IPS-20b (cell line): ENCODE measurements around the gene PTPRK.

Experiments used
- H3K27ac ChIP-seq: one replicate; pipeline ENCODE4 v1.5.1; 2013; ENCODE audit warnings: low read length
- H3K27me3 ChIP-seq: 2 replicates; pipeline ENCODE4 v1.6.1; 2013; ENCODE audit warnings: mild to moderate bottlenecking, low read length, inconsistent platforms; ENCODE audit not compliant: insufficient read depth
- H3K36me3 ChIP-seq: 2 replicates; pipeline ENCODE4 v1.6.1; 2013; ENCODE audit warnings: low read depth, mild to moderate bottlenecking, inconsistent platforms, low read length, moderate library complexity; ENCODE audit not compliant: insufficient read depth
- H3K4me1 ChIP-seq: 2 replicates; pipeline ENCODE4 v1.6.1; 2013; ENCODE audit warnings: mild to moderate bottlenecking, control low read depth, inconsistent platforms, low read length, moderate library complexity; ENCODE audit not compliant: insufficient read depth
- H3K4me3 ChIP-seq: 2 replicates; pipeline ENCODE4 v1.5.1; 2013; ENCODE audit warnings: mild to moderate bottlenecking, low read length, inconsistent platforms
- H3K9ac ChIP-seq: 2 replicates; pipeline ENCODE4 v1.6.1; 2013; ENCODE audit warnings: low read depth, mild to moderate bottlenecking, inconsistent platforms, low read length, moderate library complexity
- H3K9me3 ChIP-seq: 2 replicates; pipeline ENCODE4 v1.6.1; 2013; ENCODE audit warnings: mild to moderate bottlenecking, low read depth, low read length, inconsistent platforms; ENCODE audit not compliant: insufficient read depth

Gene PTPRK

DNA sequence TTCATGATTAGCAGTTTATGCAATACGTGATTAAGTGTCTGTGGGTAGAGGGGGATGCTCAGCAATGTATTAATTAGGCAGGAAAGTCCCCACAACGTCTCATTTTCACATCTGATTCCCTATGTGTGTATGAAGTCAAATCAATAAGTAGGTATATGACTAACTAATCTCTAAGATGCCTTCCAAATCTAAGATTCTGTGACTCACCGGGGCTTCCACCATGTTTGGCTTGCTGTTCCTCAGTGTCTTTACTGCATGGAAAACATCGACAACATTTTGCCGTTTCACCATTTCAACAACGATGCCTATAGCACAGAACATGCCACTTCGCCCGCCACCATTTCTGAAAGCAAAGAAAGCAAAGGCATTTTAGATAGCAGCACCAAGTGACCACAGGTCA, 547.6 kb downstream of the PTPRK start:
- Histone ChIP-seq H3K4me1 (no peaks in the 10 kb centered on the region), H3K9me3 (no peaks in the 10 kb centered on the region), H3K27ac (no peak overlapping the region), H3K9ac (no peak overlapping the region), H3K27me3 (no peaks in the 10 kb centered on the region), H3K4me3 (no peak overlapping the region), H3K36me3 (peaks cover 46% of the 10 kb centered on the region)

DNA sequence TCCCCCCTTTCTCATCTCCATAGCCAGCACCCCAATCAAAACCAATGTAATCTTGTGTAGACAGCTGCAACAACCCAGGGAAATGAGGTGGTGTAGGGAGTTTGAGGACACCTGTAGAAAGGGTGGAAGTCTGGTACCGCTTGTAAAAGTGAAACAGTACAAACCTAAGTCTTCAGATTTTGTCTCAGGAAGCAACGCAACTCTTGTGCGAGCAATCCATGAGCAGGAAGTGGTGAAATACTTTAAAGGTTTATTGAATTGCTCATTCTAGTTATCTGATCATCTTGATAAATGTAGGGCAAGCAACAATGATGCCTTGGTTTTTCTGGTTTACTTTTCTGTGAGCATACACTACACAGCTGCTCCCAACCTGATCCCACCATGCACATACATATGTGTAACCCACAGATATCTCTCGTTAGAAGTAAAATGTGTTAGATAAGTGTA, 548.4 kb downstream of the PTPRK start:
- Histone ChIP-seq H3K4me1 (no peaks in the 10 kb centered on the region), H3K9ac (no peak overlapping the region), H3K36me3 (peaks cover 45% of the 10 kb centered on the region), H3K27ac (no peak overlapping the region), H3K9me3 (no peaks in the 10 kb centered on the region), H3K27me3 (no peaks in the 10 kb centered on the region), H3K4me3 (no peak overlapping the region)

DNA sequence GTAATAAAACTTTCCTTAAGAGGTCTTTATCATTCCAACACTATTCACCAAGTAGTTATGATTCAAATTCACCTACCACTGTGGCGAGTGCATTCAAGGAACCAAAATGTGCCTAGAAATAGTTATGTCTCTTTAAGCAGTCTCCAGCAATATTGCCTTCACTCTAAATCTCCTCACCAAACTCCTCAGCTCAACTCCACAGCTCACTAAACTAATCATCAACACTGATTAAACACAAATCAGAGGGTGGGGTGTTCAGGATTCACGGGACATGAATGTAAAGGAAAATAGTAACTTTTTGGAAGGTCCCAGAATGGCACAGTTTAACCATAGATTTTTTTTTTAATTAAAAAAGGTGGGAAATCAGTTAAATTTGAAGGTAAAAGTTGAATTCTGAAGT, 549.0 kb downstream of the PTPRK start:
- Histone ChIP-seq H3K9ac (no peak overlapping the region), H3K27ac (no peak overlapping the region), H3K36me3 (peaks cover 39% of the 10 kb centered on the region)

DNA sequence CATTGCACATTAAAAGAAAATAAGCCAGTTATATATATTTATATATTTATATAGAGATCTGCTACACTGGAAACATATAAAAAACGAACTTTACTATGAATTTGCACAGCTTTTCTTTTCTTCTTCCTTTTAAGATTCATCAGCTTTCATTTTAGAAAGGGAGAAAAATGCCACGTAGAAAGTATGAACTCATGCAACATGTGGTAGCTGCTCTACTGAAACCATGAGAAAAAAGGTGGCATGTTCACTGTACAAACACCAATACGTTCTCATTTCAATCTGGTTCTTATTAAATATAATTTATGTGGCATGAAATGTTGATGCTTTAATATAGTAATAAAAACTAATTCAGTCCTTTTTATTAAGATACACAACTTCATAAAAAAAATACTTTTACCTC, 550.7 kb downstream of the PTPRK start:
- H3K27me3 ChIP-seq: no peaks in the 10 kb centered on the region
- no peak overlapping the region for H3K4me3 ChIP-seq
- no peaks in the 10 kb centered on the region for H3K4me1 ChIP-seq
- H3K9ac ChIP-seq: no peak overlapping the region
- H3K9me3 ChIP-seq: no peaks in the 10 kb centered on the region
- peaks cover 32% of the 10 kb centered on the region for H3K36me3 ChIP-seq
- H3K27ac ChIP-seq: no peak overlapping the region

More for the DNA sequence above, 549.0 kb downstream of the PTPRK start:
- Histone ChIP-seq H3K27me3 (no peaks in the 10 kb centered on the region), H3K4me1 (no peaks in the 10 kb centered on the region), H3K9me3 (no peaks in the 10 kb centered on the region), H3K4me3 (no peak overlapping the region)

DNA sequence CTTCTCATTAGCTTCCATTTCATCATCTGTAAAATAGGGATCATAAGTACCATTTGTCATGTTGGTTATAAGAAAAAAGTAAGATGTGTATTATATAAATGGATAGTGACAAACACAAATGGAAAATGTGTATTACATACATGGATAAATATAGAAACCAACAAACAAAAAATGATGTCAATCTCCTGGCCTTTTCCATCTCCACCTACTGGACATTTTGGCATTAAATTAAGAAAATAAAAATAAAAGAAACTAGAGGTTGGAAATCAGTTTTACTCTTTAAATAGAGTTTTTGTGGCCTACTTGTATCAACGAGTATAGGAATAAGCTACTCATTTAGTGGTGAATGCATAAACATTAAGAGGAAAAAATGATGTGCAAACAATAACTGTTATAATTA, 552.0 kb downstream of the PTPRK start:
- Histone ChIP-seq H3K27ac (no peak overlapping the region), H3K4me1 (no peaks in the 10 kb centered on the region), H3K36me3 (peaks cover 32% of the 10 kb centered on the region), H3K9me3 (no peaks in the 10 kb centered on the region), H3K9ac (no peak overlapping the region), H3K4me3 (no peak overlapping the region), H3K27me3 (no peaks in the 10 kb centered on the region)

DNA sequence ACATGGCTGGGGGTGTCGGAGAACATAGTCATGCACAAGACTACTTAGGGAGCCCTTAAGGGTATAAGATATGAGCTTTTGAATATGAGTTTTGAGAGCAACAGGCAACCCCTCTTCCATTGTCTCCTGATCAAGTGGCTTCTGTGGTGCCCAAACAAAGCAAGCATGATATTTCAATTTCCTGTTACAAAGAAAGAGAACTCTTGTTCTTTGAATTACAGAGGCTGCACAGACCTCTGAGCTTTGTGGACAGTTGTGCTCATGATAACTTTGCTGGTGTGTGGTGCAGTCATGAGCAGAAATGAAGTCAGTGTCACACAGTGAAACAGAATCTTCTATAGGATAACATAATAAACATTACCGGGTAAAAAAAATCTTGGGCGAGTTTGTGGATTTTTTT, 552.7 kb downstream of the PTPRK start:
- Histone ChIP-seq H3K36me3 (peaks cover 27% of the 10 kb centered on the region), H3K27ac (no peak overlapping the region), H3K27me3 (no peaks in the 10 kb centered on the region), H3K9ac (no peak overlapping the region), H3K4me1 (no peaks in the 10 kb centered on the region), H3K4me3 (no peak overlapping the region), H3K9me3 (no peaks in the 10 kb centered on the region)

DNA sequence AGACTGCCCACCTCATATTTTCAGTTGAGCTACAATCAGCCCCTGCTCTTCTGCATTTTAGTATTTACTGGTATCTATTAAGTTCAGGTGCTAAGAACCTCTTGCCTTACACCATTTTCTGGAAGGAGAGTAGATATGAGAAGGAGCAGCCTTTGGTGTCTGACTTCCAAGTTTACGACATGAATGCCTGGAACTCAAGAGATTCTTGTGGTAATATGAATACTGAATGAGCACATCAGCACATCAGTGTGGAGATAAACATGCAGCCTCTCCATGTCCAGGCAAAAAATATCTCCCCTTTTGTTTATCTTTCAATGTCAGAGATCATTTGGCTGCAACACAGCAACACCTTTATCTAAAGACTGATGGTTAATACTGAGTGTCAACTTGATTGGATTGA, 553.8 kb downstream of the PTPRK start:
- Histone ChIP-seq H3K4me3 (no peak overlapping the region), H3K9ac (no peak overlapping the region), H3K27ac (no peak overlapping the region), H3K4me1 (no peaks in the 10 kb centered on the region), H3K9me3 (no peaks in the 10 kb centered on the region), H3K27me3 (no peaks in the 10 kb centered on the region), H3K36me3 (peaks cover 16% of the 10 kb centered on the region; the same call in 1 of the 2 replicates)

DNA sequence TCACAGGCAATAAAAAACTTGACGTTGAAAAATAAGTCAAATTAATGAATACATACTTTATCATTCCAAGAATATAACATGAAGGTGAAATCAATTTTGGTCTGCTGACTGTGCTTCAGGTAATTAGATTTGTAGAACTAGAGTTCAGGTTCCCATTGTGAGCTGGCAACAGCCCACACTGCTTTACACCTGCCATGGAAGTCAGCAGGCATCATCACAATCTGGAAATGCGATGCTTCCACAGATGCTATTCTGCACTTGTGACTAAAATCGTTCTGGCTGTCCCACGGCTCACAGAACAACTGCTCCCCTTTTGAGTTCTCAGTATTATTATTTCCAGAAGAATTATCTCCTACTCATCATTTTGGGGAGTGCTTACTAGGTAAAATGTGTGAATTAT, 556.9 kb downstream of the PTPRK start:
- Histone ChIP-seq H3K27me3 (no peaks in the 10 kb centered on the region), H3K4me1 (no peaks in the 10 kb centered on the region), H3K27ac (no peak overlapping the region), H3K4me3 (no peak overlapping the region), H3K9me3 (no peaks in the 10 kb centered on the region), H3K36me3 (no peaks in the 10 kb centered on the region), H3K9ac (no peak overlapping the region)

DNA sequence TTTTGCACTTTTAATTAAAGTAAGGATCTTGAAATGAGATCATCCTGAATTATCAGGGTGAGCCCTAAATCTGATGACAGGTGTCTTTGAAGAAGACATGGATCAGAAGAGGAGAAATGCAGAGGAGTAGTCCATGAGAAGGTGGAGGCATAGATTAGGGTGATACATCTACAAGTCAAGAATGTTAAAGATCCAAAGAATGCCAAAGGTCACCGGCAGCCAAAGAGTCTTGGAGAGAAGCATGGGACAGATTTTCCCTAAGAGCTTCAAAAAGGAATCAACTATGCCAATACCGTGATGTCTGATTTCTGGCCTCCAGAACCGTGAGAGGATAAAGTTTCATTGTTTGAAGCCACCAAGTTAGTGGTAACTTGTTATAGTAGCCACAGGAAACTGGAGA, 560.5 kb downstream of the PTPRK start:
- no peak overlapping the region for H3K9ac ChIP-seq
- no peak overlapping the region for H3K4me3 ChIP-seq
- H3K27me3 ChIP-seq: no peaks in the 10 kb centered on the region
- no peak overlapping the region for H3K27ac ChIP-seq
- no peaks in the 10 kb centered on the region for H3K9me3 ChIP-seq
- no peaks in the 10 kb centered on the region for H3K36me3 ChIP-seq
- no peaks in the 10 kb centered on the region for H3K4me1 ChIP-seq

DNA sequence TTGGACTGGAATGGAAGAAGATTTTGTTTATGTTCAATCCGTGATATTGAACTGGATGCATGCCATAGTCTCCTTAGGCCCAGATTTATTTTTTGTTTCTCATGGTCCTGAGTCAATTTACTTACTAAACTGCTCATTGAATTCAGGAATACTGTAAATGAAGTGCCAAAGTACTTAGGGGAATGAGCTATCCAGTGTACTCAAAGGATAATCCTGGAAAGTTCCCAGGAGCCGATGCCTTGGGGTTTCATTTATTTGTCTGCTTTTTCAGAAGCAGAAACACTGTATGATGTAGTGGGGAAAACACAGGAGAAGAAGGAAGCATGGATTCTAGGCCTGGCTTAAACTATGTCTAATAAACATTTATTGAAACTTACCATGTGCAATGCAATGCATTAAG, 563.4 kb downstream of the PTPRK start:
- no peak overlapping the region for H3K27ac ChIP-seq
- H3K9ac ChIP-seq: no peak overlapping the region
- no peaks in the 10 kb centered on the region for H3K27me3 ChIP-seq
- H3K36me3 ChIP-seq: no peaks in the 10 kb centered on the region
- H3K4me1 ChIP-seq: no peaks in the 10 kb centered on the region
- H3K9me3 ChIP-seq: no peaks in the 10 kb centered on the region
- H3K4me3 ChIP-seq: no peak overlapping the region

DNA sequence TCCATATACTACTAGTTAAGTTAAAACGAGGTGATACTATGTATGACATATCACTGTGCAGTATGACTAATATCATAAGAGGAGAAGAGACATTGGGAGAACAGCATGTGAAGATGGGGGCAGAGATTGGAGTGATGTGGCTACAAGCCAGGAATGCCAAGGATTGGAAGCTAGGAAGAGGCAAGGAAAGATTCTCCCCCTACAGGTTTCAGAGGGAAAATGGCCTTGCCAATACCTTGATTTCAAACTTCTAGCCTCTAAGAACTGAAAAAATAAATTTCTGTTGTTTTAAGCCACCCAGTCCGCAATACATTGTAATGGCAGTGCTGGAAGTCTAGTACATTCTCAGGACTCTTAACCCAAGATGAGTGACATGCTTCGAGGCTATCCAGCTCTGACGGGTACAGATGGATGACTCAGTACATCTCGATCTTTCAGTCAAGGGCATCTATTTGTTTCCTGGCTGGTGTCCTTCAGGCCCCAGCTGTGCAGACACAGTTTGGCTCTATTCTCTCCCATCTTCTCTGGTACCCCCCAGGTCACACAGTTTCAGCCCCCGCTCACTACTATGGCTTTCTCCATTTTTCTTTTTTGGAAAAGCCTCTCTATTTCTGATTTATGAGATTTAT, 564.0 kb downstream of the PTPRK start:
- no peaks in the 10 kb centered on the region for H3K4me1 ChIP-seq
- H3K9me3 ChIP-seq: no peaks in the 10 kb centered on the region
- no peak overlapping the region for H3K9ac ChIP-seq
- H3K4me3 ChIP-seq: no peak overlapping the region
- no peak overlapping the region for H3K27ac ChIP-seq
- no peaks in the 10 kb centered on the region for H3K36me3 ChIP-seq
- H3K27me3 ChIP-seq: no peaks in the 10 kb centered on the region

DNA sequence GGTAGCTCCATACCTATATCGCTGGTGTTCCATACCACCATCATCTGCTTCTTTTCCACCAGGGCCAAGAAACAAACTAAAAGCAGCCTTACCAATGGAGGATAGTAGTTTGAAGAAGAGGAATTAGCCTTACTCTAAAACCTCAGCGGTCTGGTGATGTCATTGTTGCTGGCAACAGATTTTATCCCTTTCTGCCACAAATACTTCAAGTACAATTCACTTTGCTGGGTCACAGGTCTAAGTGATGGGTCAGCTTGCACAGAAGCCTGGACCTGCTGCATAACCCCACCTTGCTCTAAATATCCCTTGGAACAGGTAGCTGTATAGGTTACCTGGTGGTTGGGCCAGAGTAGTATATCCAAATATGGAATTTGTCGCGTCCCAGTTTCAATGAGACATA, 566.3 kb downstream of the PTPRK start:
- Histone ChIP-seq H3K9me3 (no peaks in the 10 kb centered on the region), H3K9ac (no peak overlapping the region), H3K27ac (no peak overlapping the region), H3K4me3 (no peak overlapping the region), H3K4me1 (no peaks in the 10 kb centered on the region), H3K36me3 (no peaks in the 10 kb centered on the region), H3K27me3 (no peaks in the 10 kb centered on the region)
